Measurements from ENCODE around the gene KRTAP10-1.

KRTAP10-1 gene

GRCh38 chr21:44547656-44548331 is 7.8 kb upstream of the KRTAP10-1 start:
- no peak for DNase-seq

- DNase-seq = no peak
Measured at GRCh38 chr21:44544566-44544965, 4.6 kb upstream of the KRTAP10-1 start.

GRCh38 chr21:44542716-44543115 is 2.7 kb upstream of the KRTAP10-1 start:
- DNase-seq = no peak

- DNase-seq = no peak
Measured at GRCh38 chr21:44540741-44541288, 820 bp upstream of the KRTAP10-1 start.

- DNase-seq = no peak
Measured at GRCh38 chr21:44539046-44539445, 949 bp downstream of the KRTAP10-1 start.

- DNase-seq = no peak
Measured at GRCh38 chr21:44537930-44538911, 1.8 kb downstream of the KRTAP10-1 start.

- no peak for DNase-seq
Measured at GRCh38 chr21:44535963-44536362, 4.0 kb downstream of the KRTAP10-1 start.

GRCh38 chr21:44534688-44535087 is 5.3 kb downstream of the KRTAP10-1 start:
- DNase-seq = no peak

GRCh38 chr21:44533891-44534627 is 5.9 kb downstream of the KRTAP10-1 start:
- no peak for DNase-seq

- DNase-seq = no peak
Measured at GRCh38 chr21:44533121-44533890, 6.7 kb downstream of the KRTAP10-1 start.

GRCh38 chr21:44532712-44533111 is 7.3 kb downstream of the KRTAP10-1 start:
- no peak for DNase-seq

- no peak for DNase-seq
Measured at GRCh38 chr21:44531606-44532564, 8.1 kb downstream of the KRTAP10-1 start.

GRCh38 chr21:44530903-44531605 is 8.9 kb downstream of the KRTAP10-1 start:
- no peak for DNase-seq

- DNase-seq = no peak
Measured at GRCh38 chr21:44530221-44530902, 9.6 kb downstream of the KRTAP10-1 start.

GRCh38 chr21:44529503-44530125 is 10.4 kb downstream of the KRTAP10-1 start:
- DNase-seq = no peak

GRCh38 chr21:44529011-44529421 is 11.0 kb downstream of the KRTAP10-1 start:
- no peak for DNase-seq

- DNase-seq = no peak
Measured at GRCh38 chr21:44528634-44528995, 11.4 kb downstream of the KRTAP10-1 start.

GRCh38 chr21:44527983-44528633 is 11.9 kb downstream of the KRTAP10-1 start:
- DNase-seq = no peak
